SK-N-SH treated with all-trans-retinoic acid at 6 μM for 48 hours (cell line): ENCODE measurements around the gene ZBTB43.

ENCODE experiments used
- ATAC-seq: fragments of 200-7000 bp; cut with Tn5 transposase; 3 replicates; pipeline ENCODE4 v1.9.1; 2020; ENCODE audit warnings: mild to moderate bottlenecking, moderate library complexity
- ARNTL ChIP-seq: fragments of 450-650 bp; formaldehyde crosslinking; IDR thresholded peaks from 2 replicates; pipeline ENCODE4 v1.5.0; 2020; ENCODE audit warnings: low read depth, mild to moderate bottlenecking, moderate library complexity, borderline replicate concordance
- BACH2 ChIP-seq: fragments of 250-450 bp; sonication (Bioruptor Pico); IDR thresholded peaks from 2 replicates; pipeline ENCODE4 v1.9.0; 2021; ENCODE audit warnings: mild to moderate bottlenecking, borderline replicate concordance
- CSDC2 ChIP-seq: fragments of 250-450 bp; sonication (Bioruptor Pico); IDR thresholded peaks from 2 replicates; pipeline ENCODE4 v1.5.0; 2020; ENCODE audit warnings: mild to moderate bottlenecking, moderate library complexity
- ISL1 ChIP-seq: fragments of 250-450 bp; sonication (Bioruptor Pico); IDR thresholded peaks from 2 replicates; pipeline ENCODE4 v2.1.2; 2022; ENCODE audit warnings: mild to moderate bottlenecking, moderate library complexity
- OSR1 ChIP-seq: fragments of 250-450 bp; sonication (Bioruptor Pico); IDR thresholded peaks from 2 replicates; pipeline ENCODE4 v1.8.0; 2022; ENCODE audit warnings: moderate library complexity, mild to moderate bottlenecking, inconsistent platforms
- PPARA ChIP-seq: fragments of 250-450 bp; sonication (Bioruptor Pico); IDR thresholded peaks from 2 replicates; pipeline ENCODE4 v1.5.0; 2020; ENCODE audit warnings: mild to moderate bottlenecking, borderline replicate concordance
- RARB ChIP-seq: fragments of 250-450 bp; sonication (Bioruptor Pico); IDR thresholded peaks from 2 replicates; pipeline ENCODE4 v1.8.0; 2021; ENCODE audit warnings: mild to moderate bottlenecking, moderate library complexity
- SNAI2 ChIP-seq: fragments of 250-450 bp; sonication (Bioruptor Pico); IDR thresholded peaks from 2 replicates; pipeline ENCODE4 v1.5.0; 2020; ENCODE audit warnings: mild to moderate bottlenecking, moderate library complexity
- TCF4 ChIP-seq: fragments of 250-450 bp; sonication (Bioruptor Pico); IDR thresholded peaks from 2 replicates; pipeline ENCODE4 v1.8.0; 2021; ENCODE audit warnings: mild to moderate bottlenecking, moderate library complexity, borderline replicate concordance
- TOX ChIP-seq: fragments of 250-450 bp; sonication (Bioruptor Pico); IDR thresholded peaks from 2 replicates; pipeline ENCODE4 v1.8.0; 2021; ENCODE audit warnings: mild to moderate bottlenecking, moderate library complexity, borderline replicate concordance
- ZC3H10 ChIP-seq: fragments of 250-450 bp; sonication (Bioruptor Pico); IDR thresholded peaks from 2 replicates; pipeline ENCODE4 v1.5.1; 2021; ENCODE audit warnings: mild to moderate bottlenecking, moderate library complexity
- ZFP3 ChIP-seq: fragments of 250-450 bp; sonication (Bioruptor Pico); IDR thresholded peaks from 2 replicates; pipeline ENCODE4 v1.5.0; 2020; ENCODE audit warnings: mild to moderate bottlenecking, moderate library complexity
- ZNF565 ChIP-seq: fragments of 450-650 bp; formaldehyde crosslinking; conservative IDR thresholded peaks from 2 replicates; pipeline ENCODE4 v1.5.0; 2020; ENCODE audit warnings: low read depth, mild to moderate bottlenecking, moderate library complexity
- ZNF8 ChIP-seq: fragments of 450-650 bp; formaldehyde crosslinking; IDR thresholded peaks from 2 replicates; pipeline ENCODE4 v1.5.0; 2020; ENCODE audit warnings: mild to moderate bottlenecking, moderate library complexity
- TF ChIP-seq, protein P1 (sequence below): fragments of 250-450 bp; sonication (Bioruptor Pico); IDR thresholded peaks from 2 replicates; pipeline ENCODE4 v1.8.0; 2020; ENCODE audit warnings: mild to moderate bottlenecking, moderate library complexity, borderline replicate concordance
- TF ChIP-seq, protein P2 (sequence below): fragments of 250-450 bp; sonication (Bioruptor Pico); IDR thresholded peaks from 2 replicates; pipeline ENCODE4 v1.5.1; 2021; ENCODE audit warnings: mild to moderate bottlenecking, moderate library complexity
- TF ChIP-seq, protein P3 (sequence below): fragments of 250-450 bp; sonication (Bioruptor Pico); IDR thresholded peaks from 2 replicates; pipeline ENCODE4 v1.5.1; 2020; ENCODE audit warnings: low read depth, mild to moderate bottlenecking, moderate library complexity
- TF ChIP-seq, protein P4 (sequence below): fragments of 250-450 bp; sonication (Bioruptor Pico); IDR thresholded peaks from 2 replicates; pipeline ENCODE4 v1.5.0; 2020; ENCODE audit warnings: mild to moderate bottlenecking, moderate library complexity
- TF ChIP-seq, protein P5 (sequence below): fragments of 250-450 bp; sonication (Bioruptor Pico); IDR thresholded peaks from 2 replicates; pipeline ENCODE4 v1.8.0; 2021; ENCODE audit warnings: low read depth, mild to moderate bottlenecking, moderate library complexity, borderline replicate concordance

Gene ZBTB43

DNA sequence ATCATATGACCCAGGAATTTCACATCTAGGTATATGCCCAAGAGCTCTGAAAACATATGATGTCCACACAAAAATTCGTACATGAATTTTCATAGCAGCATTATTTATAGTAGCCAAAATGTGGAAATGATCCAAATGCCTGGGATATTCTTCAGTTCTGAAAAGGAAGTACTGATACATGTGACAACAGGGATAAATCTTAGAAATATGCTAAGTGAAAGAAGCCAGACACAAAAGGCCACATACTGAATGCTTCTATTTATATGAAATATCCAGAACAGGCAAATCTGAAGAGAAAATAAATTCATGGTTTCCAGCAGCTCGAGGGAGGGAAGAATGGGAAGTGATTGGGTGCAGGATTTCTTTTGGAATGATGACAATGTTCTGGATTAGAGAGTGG, 16.8 kb upstream of the ZBTB43 start:
- TF ChIP-seq ZNF8 (CRISPR knock-in tag) (no peak), ISL1 (peak; percentile 49; the same call in 1 of the 2 replicates), TOX (CRISPR knock-in tag) (0 out of 2 replicates have a peak, but pooled peaks have one; percentile 29)
- peak; percentile 59 for ATAC-seq

DNA sequence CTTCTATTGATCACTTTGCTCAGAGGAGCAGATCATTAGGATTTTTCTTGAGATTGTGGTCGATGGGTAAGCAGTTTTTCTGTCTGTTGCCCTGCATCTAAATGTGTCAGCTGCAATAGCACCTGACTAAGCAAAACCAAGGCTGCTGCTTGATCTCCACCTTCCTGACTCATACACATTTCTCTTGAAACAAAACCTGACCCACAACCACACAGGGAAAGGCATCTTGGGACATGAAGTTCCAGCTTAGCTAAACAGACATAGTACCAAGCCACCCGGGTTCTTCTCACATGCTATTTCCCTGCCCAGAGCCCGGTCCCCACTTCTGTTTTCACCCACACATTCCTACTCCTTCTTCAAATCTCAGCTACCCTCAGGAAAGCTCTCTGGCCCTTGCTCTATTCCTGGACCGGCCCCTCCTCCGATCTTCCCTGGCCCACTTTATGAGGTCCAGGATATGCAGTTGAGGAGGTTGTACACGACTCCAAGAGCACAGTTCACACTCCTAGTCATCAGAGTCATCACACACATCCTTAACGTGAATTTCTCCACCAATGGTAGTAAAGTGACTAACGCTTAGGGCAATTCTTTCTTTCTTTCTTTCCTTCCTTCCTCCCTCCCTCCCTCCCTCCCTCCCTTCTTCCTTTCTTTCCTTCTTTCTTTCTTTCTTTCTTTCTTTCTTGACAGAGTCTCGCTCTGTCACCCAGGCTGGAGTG, 16.0 kb upstream of the ZBTB43 start:
- ATAC-seq = peak; percentile 56
- TF ChIP-seq OSR1 (CRISPR knock-in tag) = no peak
- TF ChIP-seq, protein P1, sequence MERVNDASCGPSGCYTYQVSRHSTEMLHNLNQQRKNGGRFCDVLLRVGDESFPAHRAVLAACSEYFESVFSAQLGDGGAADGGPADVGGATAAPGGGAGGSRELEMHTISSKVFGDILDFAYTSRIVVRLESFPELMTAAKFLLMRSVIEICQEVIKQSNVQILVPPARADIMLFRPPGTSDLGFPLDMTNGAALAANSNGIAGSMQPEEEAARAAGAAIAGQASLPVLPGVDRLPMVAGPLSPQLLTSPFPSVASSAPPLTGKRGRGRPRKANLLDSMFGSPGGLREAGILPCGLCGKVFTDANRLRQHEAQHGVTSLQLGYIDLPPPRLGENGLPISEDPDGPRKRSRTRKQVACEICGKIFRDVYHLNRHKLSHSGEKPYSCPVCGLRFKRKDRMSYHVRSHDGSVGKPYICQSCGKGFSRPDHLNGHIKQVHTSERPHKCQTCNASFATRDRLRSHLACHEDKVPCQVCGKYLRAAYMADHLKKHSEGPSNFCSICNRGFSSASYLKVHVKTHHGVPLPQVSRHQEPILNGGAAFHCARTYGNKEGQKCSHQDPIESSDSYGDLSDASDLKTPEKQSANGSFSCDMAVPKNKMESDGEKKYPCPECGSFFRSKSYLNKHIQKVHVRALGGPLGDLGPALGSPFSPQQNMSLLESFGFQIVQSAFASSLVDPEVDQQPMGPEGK (CRISPR knock-in tag) = no peak
- TF ChIP-seq, protein P2, sequence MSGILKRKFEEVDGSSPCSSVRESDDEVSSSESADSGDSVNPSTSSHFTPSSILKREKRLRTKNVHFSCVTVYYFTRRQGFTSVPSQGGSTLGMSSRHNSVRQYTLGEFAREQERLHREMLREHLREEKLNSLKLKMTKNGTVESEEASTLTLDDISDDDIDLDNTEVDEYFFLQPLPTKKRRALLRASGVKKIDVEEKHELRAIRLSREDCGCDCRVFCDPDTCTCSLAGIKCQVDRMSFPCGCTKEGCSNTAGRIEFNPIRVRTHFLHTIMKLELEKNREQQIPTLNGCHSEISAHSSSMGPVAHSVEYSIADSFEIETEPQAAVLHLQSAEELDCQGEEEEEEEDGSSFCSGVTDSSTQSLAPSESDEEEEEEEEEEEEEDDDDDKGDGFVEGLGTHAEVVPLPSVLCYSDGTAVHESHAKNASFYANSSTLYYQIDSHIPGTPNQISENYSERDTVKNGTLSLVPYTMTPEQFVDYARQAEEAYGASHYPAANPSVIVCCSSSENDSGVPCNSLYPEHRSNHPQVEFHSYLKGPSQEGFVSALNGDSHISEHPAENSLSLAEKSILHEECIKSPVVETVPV (CRISPR knock-in tag) = no peak
- TF ChIP-seq ZFP3 = no peak
- TF ChIP-seq BACH2 (CRISPR knock-in tag) = no peak
- TF ChIP-seq RARB = no peak
- no peak for TF ChIP-seq ZNF8 (CRISPR knock-in tag)
- TF ChIP-seq ZNF565 (CRISPR knock-in tag) = no peak
- TF ChIP-seq, protein P3, sequence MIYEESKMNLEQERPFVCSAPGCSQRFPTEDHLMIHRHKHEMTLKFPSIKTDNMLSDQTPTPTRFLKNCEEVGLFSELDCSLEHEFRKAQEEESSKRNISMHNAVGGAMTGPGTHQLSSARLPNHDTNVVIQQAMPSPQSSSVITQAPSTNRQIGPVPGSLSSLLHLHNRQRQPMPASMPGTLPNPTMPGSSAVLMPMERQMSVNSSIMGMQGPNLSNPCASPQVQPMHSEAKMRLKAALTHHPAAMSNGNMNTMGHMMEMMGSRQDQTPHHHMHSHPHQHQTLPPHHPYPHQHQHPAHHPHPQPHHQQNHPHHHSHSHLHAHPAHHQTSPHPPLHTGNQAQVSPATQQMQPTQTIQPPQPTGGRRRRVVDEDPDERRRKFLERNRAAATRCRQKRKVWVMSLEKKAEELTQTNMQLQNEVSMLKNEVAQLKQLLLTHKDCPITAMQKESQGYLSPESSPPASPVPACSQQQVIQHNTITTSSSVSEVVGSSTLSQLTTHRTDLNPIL (CRISPR knock-in tag) = no peak
- TF ChIP-seq CSDC2 (CRISPR knock-in tag) = no peak
- TF ChIP-seq, protein P4, sequence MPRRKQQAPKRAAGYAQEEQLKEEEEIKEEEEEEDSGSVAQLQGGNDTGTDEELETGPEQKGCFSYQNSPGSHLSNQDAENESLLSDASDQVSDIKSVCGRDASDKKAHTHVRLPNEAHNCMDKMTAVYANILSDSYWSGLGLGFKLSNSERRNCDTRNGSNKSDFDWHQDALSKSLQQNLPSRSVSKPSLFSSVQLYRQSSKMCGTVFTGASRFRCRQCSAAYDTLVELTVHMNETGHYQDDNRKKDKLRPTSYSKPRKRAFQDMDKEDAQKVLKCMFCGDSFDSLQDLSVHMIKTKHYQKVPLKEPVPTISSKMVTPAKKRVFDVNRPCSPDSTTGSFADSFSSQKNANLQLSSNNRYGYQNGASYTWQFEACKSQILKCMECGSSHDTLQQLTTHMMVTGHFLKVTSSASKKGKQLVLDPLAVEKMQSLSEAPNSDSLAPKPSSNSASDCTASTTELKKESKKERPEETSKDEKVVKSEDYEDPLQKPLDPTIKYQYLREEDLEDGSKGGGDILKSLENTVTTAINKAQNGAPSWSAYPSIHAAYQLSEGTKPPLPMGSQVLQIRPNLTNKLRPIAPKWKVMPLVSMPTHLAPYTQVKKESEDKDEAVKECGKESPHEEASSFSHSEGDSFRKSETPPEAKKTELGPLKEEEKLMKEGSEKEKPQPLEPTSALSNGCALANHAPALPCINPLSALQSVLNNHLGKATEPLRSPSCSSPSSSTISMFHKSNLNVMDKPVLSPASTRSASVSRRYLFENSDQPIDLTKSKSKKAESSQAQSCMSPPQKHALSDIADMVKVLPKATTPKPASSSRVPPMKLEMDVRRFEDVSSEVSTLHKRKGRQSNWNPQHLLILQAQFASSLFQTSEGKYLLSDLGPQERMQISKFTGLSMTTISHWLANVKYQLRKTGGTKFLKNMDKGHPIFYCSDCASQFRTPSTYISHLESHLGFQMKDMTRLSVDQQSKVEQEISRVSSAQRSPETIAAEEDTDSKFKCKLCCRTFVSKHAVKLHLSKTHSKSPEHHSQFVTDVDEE (CRISPR knock-in tag) = no peak
- TF ChIP-seq, protein P5, sequence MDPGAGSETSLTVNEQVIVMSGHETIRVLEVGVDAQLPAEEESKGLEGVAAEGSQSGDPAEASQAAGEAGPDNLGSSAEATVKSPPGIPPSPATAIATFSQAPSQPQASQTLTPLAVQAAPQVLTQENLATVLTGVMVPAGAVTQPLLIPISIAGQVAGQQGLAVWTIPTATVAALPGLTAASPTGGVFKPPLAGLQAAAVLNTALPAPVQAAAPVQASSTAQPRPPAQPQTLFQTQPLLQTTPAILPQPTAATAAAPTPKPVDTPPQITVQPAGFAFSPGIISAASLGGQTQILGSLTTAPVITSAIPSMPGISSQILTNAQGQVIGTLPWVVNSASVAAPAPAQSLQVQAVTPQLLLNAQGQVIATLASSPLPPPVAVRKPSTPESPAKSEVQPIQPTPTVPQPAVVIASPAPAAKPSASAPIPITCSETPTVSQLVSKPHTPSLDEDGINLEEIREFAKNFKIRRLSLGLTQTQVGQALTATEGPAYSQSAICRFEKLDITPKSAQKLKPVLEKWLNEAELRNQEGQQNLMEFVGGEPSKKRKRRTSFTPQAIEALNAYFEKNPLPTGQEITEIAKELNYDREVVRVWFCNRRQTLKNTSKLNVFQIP (CRISPR knock-in tag) = no peak
- TF ChIP-seq ARNTL = no peak
- no peak for TF ChIP-seq ISL1
- no peak for TF ChIP-seq TOX (CRISPR knock-in tag)
- no peak for TF ChIP-seq PPARA (CRISPR knock-in tag)
- TF ChIP-seq SNAI2 = no peak

DNA sequence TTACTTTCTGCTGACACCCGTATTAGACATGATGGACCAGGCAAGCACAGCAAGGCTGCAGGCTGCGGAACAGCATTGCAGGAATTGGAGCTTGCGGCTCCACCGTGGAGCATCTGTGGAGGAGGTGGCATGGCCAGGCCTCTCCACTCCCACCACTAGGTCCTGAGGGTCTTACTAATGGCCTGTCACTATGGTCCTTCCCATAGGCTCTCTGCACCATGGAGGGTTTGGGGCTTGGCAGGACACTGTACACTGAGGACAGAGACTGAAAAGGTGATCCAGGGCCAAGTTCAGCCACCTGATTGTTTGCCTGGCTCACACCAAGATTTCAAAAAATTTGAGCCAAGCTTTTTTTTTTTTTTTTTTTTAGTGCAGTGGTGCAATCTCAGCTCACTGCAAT, 14.3 kb upstream of the ZBTB43 start:
- TF ChIP-seq ZNF565 (CRISPR knock-in tag) = no peak
- no peak for TF ChIP-seq TCF4 (CRISPR knock-in tag)
- TF ChIP-seq, protein P5 (CRISPR knock-in tag) = no peak
- no peak for TF ChIP-seq PPARA (CRISPR knock-in tag)
- no peak for TF ChIP-seq ISL1
- no peak for TF ChIP-seq ARNTL
- TF ChIP-seq, protein P3 (CRISPR knock-in tag) = no peak
- no peak for TF ChIP-seq ZC3H10 (CRISPR knock-in tag)
- no peak for TF ChIP-seq ZFP3
- TF ChIP-seq CSDC2 (CRISPR knock-in tag) = no peak
- TF ChIP-seq TOX (CRISPR knock-in tag) = no peak
- TF ChIP-seq, all 23 proteins: peak for 0
- no peak for ATAC-seq
